ENCODE data around the gene SIK3.
"Not testable (repeated sequence)": the region's sequence is repeated elsewhere in the genome, so short reads cannot be mapped to it uniquely, and the experiment has no call there.

Gene SIK3

GRCh38 chr11:116813781-116814471 is 284.3 kb downstream of the SIK3 start:
- no peak for DNase-seq

GRCh38 chr11:116813170-116813569 is 285.1 kb downstream of the SIK3 start:
- DNase-seq, result no peak

GRCh38 chr11:116812109-116812508 is 286.1 kb downstream of the SIK3 start:
- no peak for DNase-seq

GRCh38 chr11:116811194-116811593 is 287.0 kb downstream of the SIK3 start:
- DNase-seq, result no peak

- no peak for DNase-seq
Measured at GRCh38 chr11:116808262-116809175, 289.7 kb downstream of the SIK3 start.

GRCh38 chr11:116807601-116808261 is 290.5 kb downstream of the SIK3 start:
- DNase-seq, result no peak

- no peak for DNase-seq
Measured at GRCh38 chr11:116804001-116804400, 294.2 kb downstream of the SIK3 start.

GRCh38 chr11:116801662-116802061 is 296.6 kb downstream of the SIK3 start:
- DNase-seq, result not testable (repeated sequence)

- no peak for DNase-seq
Measured at GRCh38 chr11:116800610-116801009, 297.6 kb downstream of the SIK3 start.

GRCh38 chr11:116798368-116798767 is 299.9 kb downstream of the SIK3 start:
- no peak for DNase-seq

- no peak for DNase-seq
Measured at GRCh38 chr11:116797816-116798215, 300.4 kb downstream of the SIK3 start.

- DNase-seq, result no peak
Measured at GRCh38 chr11:116796548-116796947, 301.7 kb downstream of the SIK3 start.

GRCh38 chr11:116794851-116795250 is 303.4 kb downstream of the SIK3 start:
- DNase-seq, result no peak

- no peak for DNase-seq
Measured at GRCh38 chr11:116793772-116794097, 304.5 kb downstream of the SIK3 start.

Measured in suppressor macrophage treated with lipopolysaccharide for 4 hours (primary cell).